CD4-positive, alpha-beta memory T cell (primary cell): ENCODE results near the gene RFX3. TPM values are rescaled to one million over a fixed set of nuclear protein-coding genes. Genes with fewer than 3 reads are reported as not detected.

Source experiments
- CTCF ChIA-PET: fragments of 350-600 bp; sonication (Branson Sonifier 250); formaldehyde crosslinking; loops from one replicate; lab custom pipeline; 2021; ENCODE audit warnings: inconsistent platforms; ENCODE audit not compliant: partially characterized antibody; lab: Charles Lee
- POLR2A ChIA-PET: fragments of 350-600 bp; sonication (Branson Sonifier 250); formaldehyde crosslinking; loops from one replicate; lab custom pipeline; 2021; ENCODE audit not compliant: partially characterized antibody; lab: Charles Lee
- DNase-seq, 5 donors: peaks; one replicate each; pipeline versions ENCODE4 v3.0.0 to v3.0.0-alpha.2; 2020 to 2022; ENCODE audit warnings: mixed read lengths in 1 of 5
- H3K27ac ChIP-seq: one replicate; pipeline ENCODE4 v1.7.0; 2013; ENCODE audit warnings: low read depth, low read length
- H3K27me3 ChIP-seq: 2 replicates; pipeline ENCODE4 v1.7.0; 2013; ENCODE audit warnings: mild to moderate bottlenecking, low read length, moderate library complexity; ENCODE audit not compliant: insufficient read depth
- H3K36me3 ChIP-seq: 2 replicates; pipeline ENCODE4 v1.7.0; 2013; ENCODE audit warnings: mild to moderate bottlenecking, low read length, moderate library complexity; ENCODE audit not compliant: insufficient read depth
- H3K4me1 ChIP-seq: 2 replicates; pipeline ENCODE4 v1.7.0; 2013; ENCODE audit warnings: mild to moderate bottlenecking, low read length, moderate library complexity; ENCODE audit not compliant: insufficient read depth
- H3K4me3 ChIP-seq, 2 donors: one replicate each; pipeline ENCODE4 v1.7.0; 2013; ENCODE audit warnings: low read length in 2 of 2, mild to moderate bottlenecking in 1 of 2
- H3K9me3 ChIP-seq, 2 donors: one replicate each; pipeline ENCODE4 v1.7.0; 2013; ENCODE audit warnings: low read length in 2 of 2, control low read depth in 1 of 2; ENCODE audit not compliant: control insufficient read depth in 1 of 2
- H3K27ac Mint-ChIP-seq, 7 donors: one replicate each; pipeline ENCODE4 v1.8.0; 2020 to 2021; ENCODE audit warnings: mixed read lengths in 7 of 7, mild to moderate bottlenecking in 6 of 7, inconsistent platforms in 3 of 7, moderate library complexity in 3 of 7
- H3K27me3 Mint-ChIP-seq, 2 donors: one replicate each; pipeline ENCODE4 v1.8.0; 2020 to 2021; ENCODE audit warnings: mixed read lengths in 2 of 2
- H3K36me3 Mint-ChIP-seq, 2 donors: one replicate each; pipeline ENCODE4 v1.8.0; 2020 to 2021; ENCODE audit warnings: mixed read lengths in 2 of 2, inconsistent platforms in 1 of 2, mild to moderate bottlenecking in 1 of 2
- H3K4me1 Mint-ChIP-seq, 4 donors: one replicate each; pipeline ENCODE4 v1.8.0; 2020 to 2021; ENCODE audit warnings: mixed read lengths in 4 of 4, mild to moderate bottlenecking in 1 of 4
- H3K4me3 Mint-ChIP-seq, 8 donors: one replicate each; pipeline ENCODE4 v1.8.0; 2020 to 2021; ENCODE audit warnings: mixed read lengths in 8 of 8, mild to moderate bottlenecking in 7 of 8, moderate library complexity in 6 of 8, inconsistent platforms in 3 of 8
- H3K9me3 Mint-ChIP-seq, 8 donors: one replicate each; pipeline ENCODE4 v1.8.0; 2020 to 2021; ENCODE audit warnings: mixed read lengths in 8 of 8, mild to moderate bottlenecking in 5 of 8, inconsistent platforms in 3 of 8, moderate library complexity in 1 of 8
- intact Hi-C: fragments of 100-400 bp; cut with micrococcal nuclease; formaldehyde crosslinking; loops from one replicate; pipeline ENCODE4 v1.15.1; 2023
- polyA plus RNA-seq, 2 donors: library from polyadenylated mRNA; unstranded; fragments of 300-500 nt; fragmentation: Illumina TruSeq; gene quantifications; one replicate each; pipeline ENCODE4 v1.2.3, GENCODE V29; 2021
- total RNA-seq, 2 experiments: library from RNA; stranded (reverse); gene quantifications; one replicate each; pipeline ENCODE4 v1.2.3, GENCODE V29; 2021

RFX3 gene
- total and polyA plus RNA-seq, 4 experiments from 2014 or later: 3.0 to 30.8 (median 16.5) TPM

DNA sequence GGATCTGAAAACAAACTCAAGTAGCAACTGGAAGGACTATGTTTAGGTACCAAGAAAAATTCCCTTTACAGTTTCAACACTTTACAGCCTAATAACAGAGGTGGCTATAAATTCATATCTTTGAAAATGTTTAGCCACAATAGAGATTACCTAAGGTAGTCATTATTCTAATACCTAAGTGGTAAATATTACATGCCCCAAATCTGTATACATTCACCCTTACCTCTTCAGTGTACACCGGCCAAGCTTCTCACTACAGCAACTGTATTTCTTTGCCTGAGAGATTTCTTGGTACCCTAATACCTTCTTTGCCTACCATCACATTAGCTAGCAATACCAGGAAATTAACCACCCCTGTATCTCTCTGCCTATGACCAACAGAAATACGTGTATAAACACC lies 154.0 kb downstream of the RFX3 start:
- Histone ChIP-seq H3K4me3 (no peak overlapping the region), H3K4me1 (no peaks in the 10 kb centered on the region), H3K9me3 (no peaks in the 10 kb centered on the region), H3K36me3 (no peaks in the 10 kb centered on the region), H3K27me3 (no peaks in the 10 kb centered on the region), H3K27ac (no peak overlapping the region)
- H3K4me1 Mint-ChIP-seq: peaks cover 11 to 19% (median 16%) of the 10 kb centered on the region in 4 donors
- peaks cover 4 to 31% of the 10 kb centered on the region in 2 donors for H3K36me3 Mint-ChIP-seq
- no peaks in the 10 kb centered on the region for H3K27me3 Mint-ChIP-seq
- H3K4me3 Mint-ChIP-seq: no peak overlapping the region
- no peak overlapping the region for H3K27ac Mint-ChIP-seq
- POLR2A ChIA-PET: no interaction called here
- peaks cover 0 to 3% (median 0%) of the 10 kb centered on the region in 8 donors for H3K9me3 Mint-ChIP-seq
- intact Hi-C loops: no loop called here
- no peak for DNase-seq
- CTCF ChIA-PET: no interaction called here

DNA sequence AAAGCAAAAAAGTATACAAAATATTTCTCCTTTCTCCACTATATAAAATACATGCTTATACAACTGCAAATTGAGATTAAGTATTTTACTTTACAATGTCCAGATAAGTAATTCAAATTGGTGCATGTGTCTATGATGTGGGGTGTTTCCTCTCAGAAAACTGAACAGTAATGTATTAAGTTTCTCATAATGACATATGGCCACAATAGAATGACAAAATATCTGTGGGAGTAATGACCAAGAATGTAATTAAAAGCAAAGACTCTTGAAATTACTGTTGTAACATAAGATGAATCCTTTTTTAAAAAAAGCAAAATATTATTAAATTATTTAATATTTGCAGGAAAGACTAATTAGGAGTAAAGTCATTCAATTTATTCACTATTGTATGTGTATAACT lies 155.1 kb downstream of the RFX3 start:
- H3K36me3 Mint-ChIP-seq: peaks cover 4 to 27% of the 10 kb centered on the region in 2 donors
- H3K9me3 ChIP-seq: no peaks in the 10 kb centered on the region
- intact Hi-C loops: no loop called here
- ChIA-PET CTCF (no interaction called here), POLR2A (no interaction called here)
- no peak for DNase-seq
- H3K4me1 ChIP-seq: no peaks in the 10 kb centered on the region
- no peak overlapping the region for H3K27ac Mint-ChIP-seq
- H3K27ac ChIP-seq: no peak overlapping the region
- H3K4me1 Mint-ChIP-seq: peaks cover 16 to 22% (median 19%) of the 10 kb centered on the region in 4 donors
- no peak overlapping the region for H3K4me3 Mint-ChIP-seq
- H3K9me3 Mint-ChIP-seq: peaks cover 0 to under 1% (median 0%) of the 10 kb centered on the region in 8 donors
- no peaks in the 10 kb centered on the region for H3K27me3 Mint-ChIP-seq
- no peak overlapping the region for H3K4me3 ChIP-seq
- H3K36me3 ChIP-seq: no peaks in the 10 kb centered on the region
- H3K27me3 ChIP-seq: no peaks in the 10 kb centered on the region

DNA sequence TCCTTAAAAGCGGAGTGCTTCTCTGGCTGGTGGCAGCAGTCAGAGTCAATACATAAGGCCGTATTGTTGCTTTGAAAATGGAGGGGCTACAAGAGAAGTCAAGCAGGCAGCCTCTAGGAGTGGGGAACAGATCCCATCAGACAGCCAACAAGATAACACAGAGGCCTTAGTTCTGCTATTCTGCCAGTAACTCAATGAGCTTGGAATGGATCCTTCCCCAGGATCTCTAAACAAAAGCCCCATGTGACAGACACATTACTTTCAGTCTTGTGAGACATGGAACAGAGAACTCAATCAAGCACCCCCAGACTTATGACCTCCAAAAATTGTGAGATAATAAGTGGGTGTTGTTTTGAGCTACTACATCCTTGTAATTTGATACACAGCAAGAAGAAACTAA lies 158.6 kb downstream of the RFX3 start:
- no peak for DNase-seq
- intact Hi-C loops: no loop called here
- POLR2A ChIA-PET: no interaction called here
- Mint-ChIP-seq H3K36me3 (peaks cover 6 to 22% of the 10 kb centered on the region in 2 donors), H3K4me3 (no peak overlapping the region), H3K27ac (no peak overlapping the region), H3K9me3 (peaks cover 0 to 1% (median 0%) of the 10 kb centered on the region in 8 donors), H3K4me1 (peaks cover 17 to 27% (median 19%) of the 10 kb centered on the region in 4 donors), H3K27me3 (no peaks in the 10 kb centered on the region)
- CTCF ChIA-PET: no interaction called here
- no peaks in the 10 kb centered on the region for H3K9me3 ChIP-seq
- H3K4me1 ChIP-seq: no peaks in the 10 kb centered on the region
- H3K27me3 ChIP-seq: no peaks in the 10 kb centered on the region
- H3K27ac ChIP-seq: no peak overlapping the region
- H3K4me3 ChIP-seq: no peak overlapping the region
- H3K36me3 ChIP-seq: no peaks in the 10 kb centered on the region

DNA sequence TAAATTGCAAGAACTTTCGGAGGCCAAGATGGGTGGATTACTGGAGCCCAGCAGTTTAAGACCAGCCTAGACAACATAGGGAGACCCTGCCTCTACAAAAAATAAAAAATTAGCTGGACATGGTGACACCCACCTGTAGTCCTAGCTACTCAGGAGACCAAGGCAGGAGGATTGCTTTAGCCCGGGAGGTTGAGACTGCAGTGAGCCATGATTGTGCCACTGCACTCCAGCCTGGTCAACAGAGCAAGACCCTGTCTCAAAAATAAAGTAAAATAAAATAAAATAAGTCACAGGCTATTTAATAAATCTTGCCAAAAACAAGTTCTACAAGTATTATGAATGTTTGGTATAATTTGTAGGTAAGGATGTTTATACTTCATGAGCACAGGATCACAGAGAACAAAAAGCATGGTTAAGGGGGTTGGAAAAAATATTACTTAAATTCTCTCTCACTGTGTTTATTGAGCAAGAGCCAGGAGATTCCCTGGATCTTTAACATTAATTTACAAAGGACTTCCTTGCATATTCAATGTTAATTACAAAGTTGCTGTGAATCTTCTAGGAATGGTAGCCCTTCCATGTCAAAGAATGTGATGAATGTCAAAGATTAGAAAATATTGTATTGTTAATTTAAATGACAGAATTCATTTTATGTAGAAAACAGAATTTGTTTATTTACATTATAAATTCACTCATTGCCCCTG lies 164.0 kb downstream of the RFX3 start:
- H3K27me3 ChIP-seq: no peaks in the 10 kb centered on the region
- no peaks in the 10 kb centered on the region for H3K27me3 Mint-ChIP-seq
- intact Hi-C loops: no loop called here
- H3K27ac Mint-ChIP-seq: no peak overlapping the region
- H3K27ac ChIP-seq: no peak overlapping the region
- H3K36me3 ChIP-seq: no peaks in the 10 kb centered on the region
- H3K36me3 Mint-ChIP-seq: peaks cover 4 to 24% of the 10 kb centered on the region in 2 donors
- H3K9me3 Mint-ChIP-seq: peaks cover 0 to 4% (median 2%) of the 10 kb centered on the region in 8 donors
- H3K4me3 ChIP-seq: no peak overlapping the region
- no peak overlapping the region for H3K4me3 Mint-ChIP-seq
- no peaks in the 10 kb centered on the region for H3K9me3 ChIP-seq
- DNase-seq: no peak
- ChIA-PET CTCF (no interaction called here), POLR2A (no interaction called here)
- no peaks in the 10 kb centered on the region for H3K4me1 ChIP-seq
- peaks cover 10 to 21% (median 11%) of the 10 kb centered on the region in 4 donors for H3K4me1 Mint-ChIP-seq

DNA sequence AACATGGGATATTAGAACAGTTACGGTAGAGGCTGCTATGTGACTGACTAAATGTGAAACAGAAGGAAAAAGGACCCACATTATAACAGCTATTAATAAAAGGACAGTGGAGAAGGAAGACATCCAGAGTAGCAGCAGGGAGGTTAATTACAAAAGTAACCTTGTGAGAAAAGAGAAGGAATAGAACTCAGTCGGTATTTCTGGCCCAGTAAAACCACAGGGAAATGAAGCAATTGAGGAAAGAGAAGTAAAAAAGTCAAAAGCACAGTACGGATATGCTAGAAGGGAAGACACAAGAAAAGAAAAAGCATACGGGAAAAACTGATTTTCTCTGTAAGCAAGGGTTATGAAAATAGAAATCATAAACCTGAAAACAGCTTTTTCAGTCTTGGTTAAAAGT lies 164.7 kb downstream of the RFX3 start:
- H3K27me3 ChIP-seq: no peaks in the 10 kb centered on the region
- H3K4me1 ChIP-seq: no peaks in the 10 kb centered on the region
- H3K4me1 Mint-ChIP-seq: peaks cover 10 to 14% (median 12%) of the 10 kb centered on the region in 4 donors
- no peaks in the 10 kb centered on the region for H3K36me3 ChIP-seq
- H3K9me3 ChIP-seq: no peaks in the 10 kb centered on the region
- ChIA-PET CTCF (no interaction called here), POLR2A (no interaction called here)
- intact Hi-C loops: no loop called here
- peaks cover 0 to 4% (median 2%) of the 10 kb centered on the region in 8 donors for H3K9me3 Mint-ChIP-seq
- H3K4me3 ChIP-seq: no peak overlapping the region
- peak overlapping the region in 1 of 7 donors; percentile 33 for H3K27ac Mint-ChIP-seq
- peaks cover 4 to 24% of the 10 kb centered on the region in 2 donors for H3K36me3 Mint-ChIP-seq
- DNase-seq: no peak
- no peak overlapping the region for H3K27ac ChIP-seq
- H3K4me3 Mint-ChIP-seq: no peak overlapping the region
- no peaks in the 10 kb centered on the region for H3K27me3 Mint-ChIP-seq

DNA sequence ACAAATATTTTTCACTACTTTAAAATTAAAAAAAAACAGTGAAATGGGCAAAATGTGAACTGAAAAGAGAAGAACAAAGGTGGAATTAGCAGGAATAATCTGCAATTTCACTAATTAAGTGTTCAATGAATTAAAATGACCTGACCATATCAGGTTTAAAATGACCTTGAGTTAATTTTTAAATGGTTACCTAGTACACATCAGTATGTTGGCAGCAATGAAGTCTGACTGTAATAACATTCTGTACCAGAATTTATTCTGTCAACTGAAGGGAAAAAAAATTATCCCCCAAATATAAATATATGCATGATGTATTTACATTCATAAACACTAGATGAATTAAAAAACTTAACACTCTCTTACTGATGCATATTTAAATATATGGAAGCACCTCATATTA lies 165.6 kb downstream of the RFX3 start:
- H3K27me3 Mint-ChIP-seq: no peaks in the 10 kb centered on the region
- no peak for DNase-seq
- Histone ChIP-seq H3K27me3 (no peaks in the 10 kb centered on the region), H3K9me3 (no peaks in the 10 kb centered on the region), H3K27ac (no peak overlapping the region), H3K36me3 (no peaks in the 10 kb centered on the region), H3K4me3 (no peak overlapping the region), H3K4me1 (no peaks in the 10 kb centered on the region)
- H3K4me3 Mint-ChIP-seq: no peak overlapping the region
- CTCF ChIA-PET: no interaction called here
- peaks cover 8 to 11% (median 10%) of the 10 kb centered on the region in 4 donors for H3K4me1 Mint-ChIP-seq
- POLR2A ChIA-PET: no interaction called here
- no peak overlapping the region for H3K27ac Mint-ChIP-seq
- peaks cover 0 to 4% (median under 1%) of the 10 kb centered on the region in 8 donors for H3K9me3 Mint-ChIP-seq
- intact Hi-C loops: no loop called here
- peaks cover 4 to 20% of the 10 kb centered on the region in 2 donors for H3K36me3 Mint-ChIP-seq

DNA sequence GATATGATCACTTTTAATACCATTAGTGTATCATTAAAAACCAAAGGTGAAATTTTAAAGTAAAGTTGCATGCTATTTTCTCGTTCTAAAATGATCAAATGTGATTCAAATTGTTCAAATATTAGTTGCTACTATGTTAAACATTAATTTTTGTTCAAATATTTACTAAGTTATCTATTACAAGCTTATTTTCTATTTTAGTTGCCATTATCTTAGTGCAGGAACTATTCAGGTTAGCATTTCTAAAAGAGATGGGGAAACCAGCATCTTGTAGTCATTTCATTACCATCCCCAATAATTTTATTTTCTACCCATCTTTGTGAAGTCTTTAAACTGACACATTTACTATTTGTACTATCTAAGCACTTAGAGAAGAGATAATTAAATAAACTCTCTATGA lies 166.0 kb downstream of the RFX3 start:
- H3K4me1 Mint-ChIP-seq: peaks cover 8 to 11% (median 10%) of the 10 kb centered on the region in 4 donors

More for the DNA sequence above, 166.0 kb downstream of the RFX3 start:
- no peak overlapping the region for H3K4me3 Mint-ChIP-seq
- intact Hi-C loops: no loop called here
- H3K9me3 Mint-ChIP-seq: peaks cover 0 to 4% (median 2%) of the 10 kb centered on the region in 8 donors
- ChIA-PET POLR2A (no interaction called here), CTCF (no interaction called here)
- DNase-seq: no peak
- H3K4me3 ChIP-seq: no peak overlapping the region
- H3K27me3 ChIP-seq: no peaks in the 10 kb centered on the region
- H3K27ac Mint-ChIP-seq: no peak overlapping the region
- H3K27me3 Mint-ChIP-seq: no peaks in the 10 kb centered on the region
- no peaks in the 10 kb centered on the region for H3K4me1 ChIP-seq
- H3K36me3 Mint-ChIP-seq: peaks cover 4 to 20% of the 10 kb centered on the region in 2 donors
- no peak overlapping the region for H3K27ac ChIP-seq
- no peaks in the 10 kb centered on the region for H3K9me3 ChIP-seq
- no peaks in the 10 kb centered on the region for H3K36me3 ChIP-seq
